Hepatocyte (in vitro differentiated cells): ENCODE data around the gene ARMH4. TPM values are rescaled to one million over a fixed set of nuclear protein-coding genes. Genes with fewer than 3 reads are reported as not detected.

Source experiments
- DNase-seq: peaks from one replicate; pipeline ENCODE4 v3.0.0-alpha.2; 2016; ENCODE audit warnings: low spot score
- H2AFZ ChIP-seq: fragments of 200-600 bp; sonication (generic); 2 replicates; pipeline ENCODE4 v1.6.0; 2016; ENCODE audit warnings: antibody characterized with exemption, mild to moderate bottlenecking
- H3K27ac ChIP-seq: fragments of 200-600 bp; sonication (generic); 2 replicates; pipeline ENCODE4 v1.5.1; 2016; ENCODE audit warnings: mild to moderate bottlenecking
- H3K27me3 ChIP-seq: fragments of 200-600 bp; sonication (generic); 2 replicates; pipeline ENCODE4 v1.6.1; 2016
- H3K36me3 ChIP-seq: fragments of 200-600 bp; sonication (generic); replicated peaks from 2 replicates; pipeline ENCODE4 v1.5.1; 2016; ENCODE audit warnings: low read depth; ENCODE audit not compliant: insufficient read depth
- H3K4me1 ChIP-seq: fragments of 200-600 bp; sonication (generic); 2 replicates; pipeline ENCODE4 v1.5.1; 2016; ENCODE audit warnings: mild to moderate bottlenecking, moderate library complexity; ENCODE audit not compliant: insufficient read depth
- H3K4me2 ChIP-seq: fragments of 200-600 bp; sonication (generic); 2 replicates; pipeline ENCODE4 v1.6.0; 2016
- H3K4me3 ChIP-seq: fragments of 200-600 bp; sonication (generic); 2 replicates; pipeline ENCODE4 v1.5.1; 2016; ENCODE audit warnings: mild to moderate bottlenecking
- H3K79me2 ChIP-seq: fragments of 200-600 bp; sonication (generic); 2 replicates; pipeline ENCODE4 v1.6.0; 2017; ENCODE audit warnings: mild to moderate bottlenecking
- H3K9me2 ChIP-seq: fragments of 200-600 bp; sonication (generic); replicated peaks from 2 replicates; pipeline ENCODE4 v1.6.0; 2017; ENCODE audit warnings: mild to moderate bottlenecking; ENCODE audit not compliant: insufficient read depth
- H3K9me3 ChIP-seq: fragments of 200-600 bp; sonication (generic); 2 replicates; pipeline ENCODE4 v1.5.1; 2016; ENCODE audit warnings: low read depth, mild to moderate bottlenecking
- H4K20me1 ChIP-seq: fragments of 200-600 bp; sonication (generic); 2 replicates; pipeline ENCODE4 v1.6.0; 2016; ENCODE audit warnings: mild to moderate bottlenecking; ENCODE audit not compliant: insufficient read depth, poor library complexity, severe bottlenecking
- EZH2 ChIP-seq: fragments of 200-600 bp; sonication (generic); IDR thresholded peaks from 2 replicates; pipeline ENCODE4 v1.6.1; 2016; ENCODE audit warnings: antibody characterized with exemption, mild to moderate bottlenecking, borderline replicate concordance
- EZH2phosphoT487 ChIP-seq: fragments of 200-600 bp; sonication (generic); IDR thresholded peaks from one replicate; pipeline ENCODE4 v1.6.1; 2018; ENCODE audit warnings: antibody characterized with exemption, mild to moderate bottlenecking, low read depth, moderate library complexity; ENCODE audit not compliant: unreplicated experiment, severe bottlenecking
- WGBS: methylation state at CpG from one replicate; pipeline ENCODE4 v1.1.6; 2016; ENCODE audit warnings: low lambda C conversion rate; ENCODE audit errors: missing lambda C conversion rate; 5-methylcytosine and 5-hydroxymethylcytosine counted together
- polyA plus RNA-seq: library from polyadenylated mRNA; unstranded; fragments of >200 nt; fragmentation: Nextera tagmentation; extraction: Ambion mirVana; gene quantifications from 2 replicates; pipeline ENCODE4 v1.2.1, GENCODE V29; 2016
- small RNA-seq: library from RNA; depleted of rRNA; stranded (forward); fragments of <200 nt; gene quantifications from one replicate; pipeline ENCODE3, GENCODE V24; 2014
- total RNA-seq: library from RNA; depleted of rRNA; stranded (reverse); fragments of >200 nt; gene quantifications from 2 replicates; pipeline ENCODE4 v1.2.3, GENCODE V29; 2014
- TF ChIP-seq, protein P1 (sequence below): fragments of 200-600 bp; sonication (generic); IDR thresholded peaks from 2 replicates; pipeline ENCODE4 v1.5.1; 2016; ENCODE audit warnings: antibody characterized with exemption, mild to moderate bottlenecking; ENCODE audit not compliant: poor library complexity

Gene ARMH4
- total and polyA plus RNA-seq, 2 experiments from 2014 or later, result 6.6 to 11.3 TPM

DNA sequence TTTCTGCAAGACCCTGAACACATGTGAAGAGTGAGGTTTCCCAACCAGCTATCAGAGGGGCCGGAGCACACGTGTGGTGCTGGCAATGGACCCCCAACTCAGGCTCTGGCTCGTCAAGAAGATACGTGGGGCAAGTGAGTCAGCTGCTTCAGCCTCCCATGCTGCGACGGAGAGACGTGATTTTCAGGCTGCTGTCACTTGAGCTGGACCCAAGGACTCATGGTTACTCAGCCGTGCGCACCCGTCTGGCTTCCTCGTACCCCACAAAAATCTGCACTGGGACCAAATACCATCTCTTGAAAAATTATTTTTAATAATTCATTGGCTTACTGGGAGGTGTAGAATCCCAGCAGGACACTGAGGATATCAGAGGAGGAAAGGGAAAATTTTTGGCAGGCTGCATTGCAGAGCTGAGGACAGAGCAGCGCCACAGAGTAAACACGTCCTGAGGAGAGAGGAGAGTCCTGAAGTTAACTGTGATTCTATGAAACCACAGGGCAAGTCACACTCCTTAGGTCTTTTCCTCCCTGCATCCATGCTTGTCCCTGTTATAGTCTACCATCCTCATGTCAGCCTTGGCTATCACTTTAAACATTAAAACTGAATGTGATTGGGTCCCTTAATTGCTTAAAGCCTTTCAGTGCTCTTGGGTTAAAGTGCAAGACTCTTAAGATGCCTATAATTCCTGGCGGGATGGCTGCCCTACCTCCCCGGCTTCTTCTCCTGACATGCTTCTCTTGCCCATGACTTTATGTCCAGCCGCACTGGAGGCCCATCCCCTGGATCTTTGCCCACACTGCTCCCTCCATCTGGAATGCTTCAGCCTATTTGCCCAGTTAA lies 190.8 kb downstream of the ARMH4 start:
- Histone ChIP-seq H3K27ac (no peak overlapping the region), H2AFZ (no peak overlapping the region), H4K20me1 (no peaks in the 10 kb centered on the region), H3K79me2 (no peaks in the 10 kb centered on the region), H3K36me3 (no peaks in the 10 kb centered on the region), H3K9me3 (no peaks in the 10 kb centered on the region), H3K4me3 (no peak overlapping the region), H3K4me1 (peaks cover 10% of the 10 kb centered on the region), H3K9me2 (no peaks in the 10 kb centered on the region), H3K27me3 (no peaks in the 10 kb centered on the region), H3K4me2 (no peak overlapping the region)
- DNase-seq, result peak; percentile 25
- 72% methylated on average over 16 of the region's 16 CpGs for WGBS
- no peak for TF ChIP-seq EZH2
- no peak for TF ChIP-seq EZH2phosphoT487
- TF ChIP-seq, protein P1, sequence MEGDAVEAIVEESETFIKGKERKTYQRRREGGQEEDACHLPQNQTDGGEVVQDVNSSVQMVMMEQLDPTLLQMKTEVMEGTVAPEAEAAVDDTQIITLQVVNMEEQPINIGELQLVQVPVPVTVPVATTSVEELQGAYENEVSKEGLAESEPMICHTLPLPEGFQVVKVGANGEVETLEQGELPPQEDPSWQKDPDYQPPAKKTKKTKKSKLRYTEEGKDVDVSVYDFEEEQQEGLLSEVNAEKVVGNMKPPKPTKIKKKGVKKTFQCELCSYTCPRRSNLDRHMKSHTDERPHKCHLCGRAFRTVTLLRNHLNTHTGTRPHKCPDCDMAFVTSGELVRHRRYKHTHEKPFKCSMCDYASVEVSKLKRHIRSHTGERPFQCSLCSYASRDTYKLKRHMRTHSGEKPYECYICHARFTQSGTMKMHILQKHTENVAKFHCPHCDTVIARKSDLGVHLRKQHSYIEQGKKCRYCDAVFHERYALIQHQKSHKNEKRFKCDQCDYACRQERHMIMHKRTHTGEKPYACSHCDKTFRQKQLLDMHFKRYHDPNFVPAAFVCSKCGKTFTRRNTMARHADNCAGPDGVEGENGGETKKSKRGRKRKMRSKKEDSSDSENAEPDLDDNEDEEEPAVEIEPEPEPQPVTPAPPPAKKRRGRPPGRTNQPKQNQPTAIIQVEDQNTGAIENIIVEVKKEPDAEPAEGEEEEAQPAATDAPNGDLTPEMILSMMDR, result no peak

DNA sequence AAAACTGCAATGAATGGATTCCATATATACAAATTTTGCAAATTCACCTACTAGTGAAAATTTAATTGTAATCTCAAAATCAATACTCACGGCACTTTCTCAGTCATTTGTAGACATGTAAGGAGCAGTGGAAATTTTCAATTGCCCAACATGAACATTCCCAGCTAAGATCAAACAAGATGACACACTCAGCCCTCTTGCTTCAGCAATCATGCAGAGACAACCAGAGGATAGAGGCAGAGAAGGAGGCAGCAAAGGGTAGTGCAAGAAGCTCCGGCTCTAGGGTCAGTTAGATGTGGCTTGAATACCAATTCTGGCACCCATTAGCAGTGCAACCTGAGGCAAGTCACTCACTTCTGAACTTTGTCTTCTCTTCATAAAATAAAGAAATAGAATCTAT lies 194.6 kb downstream of the ARMH4 start:
- Histone ChIP-seq H3K27me3 (no peaks in the 10 kb centered on the region), H3K27ac (no peak overlapping the region), H3K9me2 (no peaks in the 10 kb centered on the region), H3K4me3 (no peak overlapping the region), H3K9me3 (no peaks in the 10 kb centered on the region), H3K4me1 (peaks cover 4% of the 10 kb centered on the region), H3K36me3 (no peaks in the 10 kb centered on the region), H3K79me2 (no peaks in the 10 kb centered on the region), H4K20me1 (no peaks in the 10 kb centered on the region), H3K4me2 (no peak overlapping the region), H2AFZ (no peak overlapping the region)
- DNase-seq, result no peak
- TF ChIP-seq, protein P1, result no peak
- TF ChIP-seq EZH2phosphoT487 (no peak), EZH2 (no peak)
- WGBS, result 77% methylated on average over 2 of the region's 2 CpGs

Small RNAs within 50 kb of the gene (small RNA-seq; reads per million reads assigned to genes)
- not detected for gene RN7SL598P

Other genes with a start within 250 kb of the ARMH4 start
- gene ACTR10, start 47.9 kb upstream of the ARMH4 start, total RNA-seq, result 106 and 120 TPM in 2 replicates
- gene ACTR10, start 47.9 kb upstream of the ARMH4 start, polyA plus RNA-seq, result 112 and 118 TPM in 2 replicates
- 96.2 and 152 TPM in 2 replicates for gene PSMA3, start 92.6 kb upstream of the ARMH4 start, total RNA-seq
- 174 and 186 TPM in 2 replicates for gene PSMA3, start 92.6 kb upstream of the ARMH4 start, polyA plus RNA-seq
- 15.0 and 15.9 TPM in 2 replicates for gene ARID4A, start 146.3 kb upstream of the ARMH4 start, total RNA-seq
- gene ARID4A, start 146.3 kb upstream of the ARMH4 start, polyA plus RNA-seq, result 17.2 and 24.8 TPM in 2 replicates
- not detected in 2 replicates for gene TOMM20L, start 243.7 kb upstream of the ARMH4 start, total RNA-seq
- gene TOMM20L, start 243.7 kb upstream of the ARMH4 start, polyA plus RNA-seq, result 0.33 TPM in 1 of 2 replicates, not detected in the other